Heart left ventricle (tissue), 13 donors: ENCODE results near the gene GRAP.

Source experiments
- CTCF ChIP-seq, 12 donors: fragments of 200-600 bp; sonication (generic) in 4 of 12; IDR thresholded peaks; one replicate each; pipeline versions ENCODE4 v1.5.0 to v1.8.0; 2018 to 2022; ENCODE audit warnings: antibody characterized with exemption in 12 of 12, mild to moderate bottlenecking in 5 of 12
- POLR2A ChIP-seq, 2 donors: fragments of 450-650 bp; IDR thresholded peaks; one replicate each; pipeline ENCODE4 v1.6.1; 2017; ENCODE audit warnings: antibody characterized with exemption in 2 of 2, mild to moderate bottlenecking in 2 of 2, moderate library complexity in 2 of 2
- donor health status: ischemic (EF 13 %, LVEDD 7.1; RV severe dilation, severe dysfunction).
- donor health status: DM: no; HTN: yes; CAD: no.
- donor health status: DM: no; HTN: no; CAD: no.
- donor health status: ischemic (EF 25% LVEDD 6.9; RV normal size, moderate dysfunction).
- donor health status: ischemic (EF 25% LVEDD 5.7; RV mildly dilated, moderate dysfunction).
- donor health status: ischemic (EF 35%, LVEDD 5.7; RV mildly dilated, moderate dysfunction).
- donor health status: nonischemic (EF 11% LVEDD 7.7; RV severe dilation, severe dysfunction).
- donor health status: DM: yes; HTN: yes; CAD: no.
- donor health status: PGD.
- donor health status: ischemic (EF 29% LVEDD 5.4; RV normal size, mild dysfunction).
- donor health status: nonischemic (EF 23%, LVEDD 6.1; RV moderate dilation, normal function).

GRCh38 chr17:18996458-18996857 is 50.3 kb downstream of the GRAP start:
- no peak for TF ChIP-seq CTCF (IDR thresholded peaks at IDR 0.05)
- TF ChIP-seq POLR2A (IDR thresholded peaks at IDR 0.05) = no peak
